ENCODE data around the gene ZNF451. TPM values are rescaled to one million over a fixed set of nuclear protein-coding genes. Genes with fewer than 3 reads are reported as not detected.
A peak's percentile ranks its signal among the peaks of the same experiment; 100 is the strongest.

ZNF451 gene
- total RNA-seq, 1 donor: 65.1 TPM

GRCh38 chr6:57177545-57178265 lies 87.7 kb downstream of the ZNF451 start:
- Histone ChIP-seq H3K4me2 (ENCODE audit: insufficient read depth, low read length) (peak overlapping the region; percentile 29), H4K20me1 (ENCODE audit: insufficient read depth, low read length) (peaks cover 17% of the 10 kb centered on the region)

GRCh38 chr6:57180596-57180995 lies 90.6 kb downstream of the ZNF451 start:
- no peak for TF ChIP-seq CTCF (IDR thresholded peaks at IDR 0.05; ENCODE audit: extremely low read depth, low read depth, low read length)
- H3K4me3 ChIP-seq (ENCODE audit: insufficient read depth, low read length): no peak overlapping the region
- peaks cover 13% of the 10 kb centered on the region for H4K20me1 ChIP-seq (ENCODE audit: insufficient read depth, low read length)
- peaks cover 71% of the 10 kb centered on the region for H3K79me2 ChIP-seq (ENCODE audit: insufficient read depth, low read length)
- H3K9me3 ChIP-seq (ENCODE audit: low read depth, low read length): no peaks in the 10 kb centered on the region
- H3K4me1 ChIP-seq (ENCODE audit: insufficient read depth, low read length): peaks cover 20% of the 10 kb centered on the region
- H3K36me3 ChIP-seq (ENCODE audit: insufficient read depth, low read length): peaks cover 58% of the 10 kb centered on the region
- no peak overlapping the region for H3K4me2 ChIP-seq (ENCODE audit: insufficient read depth, low read length)
- no peaks in the 10 kb centered on the region for H3K27me3 ChIP-seq (ENCODE audit: insufficient read depth, low read length)
- DNase-seq (ENCODE audit: insufficient read length, low spot score, missing footprints): no peak
- no peak overlapping the region for H2AFZ ChIP-seq (ENCODE audit: low read length)
- no peak overlapping the region for H3K27ac ChIP-seq (ENCODE audit: low read depth, low read length)

More at GRCh38 chr6:57177545-57178265, 87.7 kb downstream of the ZNF451 start:
- Histone ChIP-seq H3K27me3 (ENCODE audit: insufficient read depth, low read length) (no peaks in the 10 kb centered on the region), H2AFZ (ENCODE audit: low read length) (no peak overlapping the region), H3K9me3 (ENCODE audit: low read depth, low read length) (no peaks in the 10 kb centered on the region), H3K79me2 (ENCODE audit: insufficient read depth, low read length) (peaks cover 91% of the 10 kb centered on the region), H3K4me3 (ENCODE audit: insufficient read depth, low read length) (no peak overlapping the region), H3K4me1 (ENCODE audit: insufficient read depth, low read length) (peaks cover 34% of the 10 kb centered on the region), H3K27ac (ENCODE audit: low read depth, low read length) (peak overlapping the region; percentile 41), H3K36me3 (ENCODE audit: insufficient read depth, low read length) (peaks cover 34% of the 10 kb centered on the region)
- no peak for TF ChIP-seq CTCF (IDR thresholded peaks at IDR 0.05; ENCODE audit: extremely low read depth, low read depth, low read length)
- peak; percentile 84 for DNase-seq (ENCODE audit: insufficient read length, low spot score, missing footprints)

- no peak for TF ChIP-seq CTCF (IDR thresholded peaks at IDR 0.05; ENCODE audit: extremely low read depth, low read depth, low read length)
- Histone ChIP-seq H3K36me3 (ENCODE audit: insufficient read depth, low read length) (peaks cover 66% of the 10 kb centered on the region), H3K4me3 (ENCODE audit: insufficient read depth, low read length) (no peak overlapping the region), H3K79me2 (ENCODE audit: insufficient read depth, low read length) (peaks cover 61% of the 10 kb centered on the region), H4K20me1 (ENCODE audit: insufficient read depth, low read length) (peaks cover 5% of the 10 kb centered on the region), H2AFZ (ENCODE audit: low read length) (no peak overlapping the region), H3K4me1 (ENCODE audit: insufficient read depth, low read length) (peaks cover 14% of the 10 kb centered on the region), H3K27ac (ENCODE audit: low read depth, low read length) (no peak overlapping the region), H3K27me3 (ENCODE audit: insufficient read depth, low read length) (no peaks in the 10 kb centered on the region), H3K9me3 (ENCODE audit: low read depth, low read length) (no peaks in the 10 kb centered on the region), H3K4me2 (ENCODE audit: insufficient read depth, low read length) (no peak overlapping the region)
- no peak for DNase-seq (ENCODE audit: insufficient read length, low spot score, missing footprints)
Measured at GRCh38 chr6:57182017-57182432, 92.0 kb downstream of the ZNF451 start.

- Histone ChIP-seq H3K4me3 (ENCODE audit: insufficient read depth, low read length) (no peak overlapping the region), H3K27ac (ENCODE audit: low read depth, low read length) (no peak overlapping the region), H3K27me3 (ENCODE audit: insufficient read depth, low read length) (no peaks in the 10 kb centered on the region), H3K79me2 (ENCODE audit: insufficient read depth, low read length) (peaks cover 50% of the 10 kb centered on the region), H3K36me3 (ENCODE audit: insufficient read depth, low read length) (peaks cover 66% of the 10 kb centered on the region), H3K9me3 (ENCODE audit: low read depth, low read length) (no peaks in the 10 kb centered on the region), H3K4me1 (ENCODE audit: insufficient read depth, low read length) (peaks cover 7% of the 10 kb centered on the region), H2AFZ (ENCODE audit: low read length) (no peak overlapping the region), H3K4me2 (ENCODE audit: insufficient read depth, low read length) (no peak overlapping the region), H4K20me1 (ENCODE audit: insufficient read depth, low read length) (no peaks in the 10 kb centered on the region)
- no peak for TF ChIP-seq CTCF (IDR thresholded peaks at IDR 0.05; ENCODE audit: extremely low read depth, low read depth, low read length)
- DNase-seq (ENCODE audit: insufficient read length, low spot score, missing footprints): no peak
Measured at GRCh38 chr6:57183336-57183735, 93.3 kb downstream of the ZNF451 start.
